SK-MEL-5 (cell line): ENCODE measurements around the gene RPN2. TPM values are rescaled to one million over a fixed set of nuclear protein-coding genes. Genes with fewer than 3 reads are reported as not detected.
A peak's percentile ranks its signal among the peaks of the same experiment; 100 is the strongest.

Experiments used
- DNase-seq: peaks from one replicate; pipeline ENCODE4 v3.0.0-alpha.2; 2016; ENCODE audit warnings: low read depth, low spot score
- in situ Hi-C: cut with HindIII; loops from 2 replicates; pipeline ENCODE4 v1.10.0; 2016; ENCODE audit warnings: low sequenced_read_pairs, high pct_unique_total_duplicates, low pct_unique_long_range_greater_than_20kb
- total RNA-seq: library from RNA; depleted of rRNA; stranded (reverse); fragments of >200 nt; shearing (Covaris generic); gene quantifications from 2 replicates; pipeline ENCODE4 v1.2.3, GENCODE V29; 2014

Gene RPN2
- total RNA-seq, 1 experiment from 2014 or later = 702 TPM

DNA sequence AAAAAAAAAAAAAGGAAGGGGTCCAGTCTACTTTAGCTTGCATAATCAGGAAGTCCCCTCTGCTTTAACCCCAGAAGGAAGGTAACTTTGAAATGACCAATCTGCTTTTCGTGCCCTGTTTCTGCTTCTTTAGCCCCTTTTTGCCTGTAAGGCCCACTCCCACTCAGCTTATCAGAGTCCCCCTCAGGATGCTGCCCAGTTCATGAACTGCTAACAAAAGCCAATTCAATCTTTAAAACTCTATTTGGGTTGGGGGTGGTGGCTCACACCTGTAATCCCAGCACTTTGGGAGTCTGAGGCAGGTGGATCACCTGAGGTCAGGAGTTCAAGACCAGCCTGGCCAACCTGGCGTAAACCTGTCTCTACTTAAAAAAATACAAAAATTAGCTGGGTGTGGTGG is 70.2 kb downstream of the RPN2 start:
- DNase-seq = no peak
- in situ Hi-C loops = no loop called here

DNA sequence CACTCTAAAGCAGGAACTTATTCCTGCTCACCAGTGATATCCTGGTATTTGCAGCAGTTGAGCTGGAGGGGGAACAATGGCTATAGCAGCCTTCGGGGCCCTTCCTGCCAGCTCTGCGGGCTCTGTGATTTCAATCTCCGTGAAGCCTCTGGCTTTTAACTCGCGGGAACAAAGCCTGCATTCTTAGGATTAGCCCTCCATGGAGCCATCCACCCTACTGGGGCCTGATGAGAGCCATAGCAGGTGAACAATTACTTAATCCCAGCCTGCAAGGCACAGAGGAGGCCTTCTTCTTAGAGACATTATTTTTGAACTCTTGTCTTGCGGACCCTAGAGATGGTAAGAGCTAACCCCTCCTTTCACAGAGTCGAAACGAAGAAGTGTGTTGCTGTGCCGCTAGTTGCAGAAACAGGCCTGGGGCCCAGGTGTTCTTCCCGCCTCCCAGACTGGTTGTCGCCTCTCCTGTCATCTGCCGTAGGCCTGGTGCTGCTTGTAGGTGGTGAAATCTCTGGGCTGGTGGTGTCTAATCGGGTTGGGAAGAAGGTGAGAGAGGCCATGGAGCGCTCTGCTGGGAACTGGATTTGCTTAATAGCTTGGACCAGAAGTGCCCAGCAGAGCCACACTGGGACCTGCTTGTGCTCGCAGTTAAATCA is 72.8 kb downstream of the RPN2 start:
- in situ Hi-C loops = loop anchor here (25.0 kb wide), 1 partner anchor 260 kb away; the partner anchor contains the start of gene NNAT
- peak; percentile 73 for DNase-seq

DNA sequence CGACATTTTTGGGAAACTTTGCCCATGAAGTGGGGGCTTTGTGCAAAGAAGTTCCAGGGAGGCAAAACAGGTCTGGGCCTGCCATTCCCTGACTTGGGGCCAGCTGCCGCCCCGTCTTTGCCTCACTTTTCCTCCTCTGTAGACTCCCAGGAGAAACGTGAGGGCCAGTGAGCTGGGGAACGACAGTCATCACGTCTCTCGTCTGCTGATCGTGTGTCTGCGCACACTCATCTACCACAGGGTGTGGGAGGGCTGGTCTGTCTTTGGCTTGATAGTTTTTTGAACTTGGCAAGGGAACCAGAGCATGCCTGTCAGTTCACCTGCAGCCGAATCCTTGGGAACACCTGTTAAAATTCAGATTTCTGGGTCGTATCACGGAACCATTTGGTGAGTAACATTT is 74.0 kb downstream of the RPN2 start:
- in situ Hi-C loops = loop anchor here (25.0 kb wide), 1 partner anchor 259 kb away; the partner anchor contains the start of gene NNAT
- no peak for DNase-seq

DNA sequence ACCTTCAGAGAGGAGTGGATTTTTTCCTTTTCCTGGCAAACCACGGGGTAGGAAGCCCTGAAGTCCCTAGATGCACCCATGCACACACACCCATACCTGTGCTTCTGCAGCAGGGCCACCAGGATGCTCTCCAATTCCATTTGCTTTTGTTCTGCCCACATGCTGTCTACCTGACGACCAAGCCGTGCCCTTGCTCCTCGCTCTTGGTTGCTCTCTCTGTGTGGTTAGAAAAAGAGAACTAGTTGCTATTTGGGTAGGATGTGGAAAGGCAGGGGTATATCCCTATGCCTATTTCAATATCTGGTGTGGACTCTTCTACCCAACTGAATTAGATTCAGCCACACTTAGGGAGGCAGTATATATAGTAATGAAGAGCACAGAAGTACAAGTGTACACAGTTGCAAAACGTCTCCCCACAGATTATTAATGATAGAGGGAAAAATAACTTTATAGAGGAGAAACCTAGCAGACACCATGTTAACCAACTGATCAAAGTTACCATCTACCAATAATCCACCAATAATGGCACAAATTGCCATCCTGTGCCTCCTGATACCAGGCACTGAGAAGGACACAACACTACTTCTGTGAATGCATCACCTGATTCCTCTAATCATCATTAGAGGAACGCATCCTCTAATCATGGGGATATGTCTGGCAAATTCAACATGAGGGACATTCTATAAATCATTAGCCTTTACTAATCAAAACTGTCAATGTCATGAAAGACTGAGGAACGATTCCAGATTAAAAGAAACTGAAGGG is 75.2 kb downstream of the RPN2 start:
- DNase-seq = no peak
- in situ Hi-C loops = loop anchor here (25.0 kb wide), 1 partner anchor 258 kb away; the partner anchor contains the start of gene NNAT

DNA sequence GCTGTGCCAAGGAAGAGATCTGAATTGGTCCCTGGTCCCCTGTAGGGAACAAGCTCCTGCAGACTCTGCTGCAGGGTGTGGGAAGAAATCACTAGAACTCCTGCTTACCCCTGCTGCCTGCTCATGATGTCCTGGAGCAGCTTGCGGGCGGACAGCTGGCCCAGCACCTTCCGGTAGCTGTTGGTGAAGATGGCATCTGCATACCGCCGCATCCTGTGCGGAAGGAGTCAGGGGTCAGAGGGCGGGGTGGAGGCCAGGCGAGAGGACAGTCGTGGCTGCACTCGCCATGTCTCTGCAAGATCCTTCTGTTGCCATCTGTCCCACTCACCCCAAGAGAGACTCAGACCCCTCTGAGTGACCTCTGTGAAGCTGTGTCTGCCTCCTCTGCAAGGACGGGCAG is 77.2 kb downstream of the RPN2 start:
- no peak for DNase-seq
- in situ Hi-C loops = loop anchor here (25.0 kb wide), 1 partner anchor 256 kb away; the partner anchor contains the start of gene NNAT

DNA sequence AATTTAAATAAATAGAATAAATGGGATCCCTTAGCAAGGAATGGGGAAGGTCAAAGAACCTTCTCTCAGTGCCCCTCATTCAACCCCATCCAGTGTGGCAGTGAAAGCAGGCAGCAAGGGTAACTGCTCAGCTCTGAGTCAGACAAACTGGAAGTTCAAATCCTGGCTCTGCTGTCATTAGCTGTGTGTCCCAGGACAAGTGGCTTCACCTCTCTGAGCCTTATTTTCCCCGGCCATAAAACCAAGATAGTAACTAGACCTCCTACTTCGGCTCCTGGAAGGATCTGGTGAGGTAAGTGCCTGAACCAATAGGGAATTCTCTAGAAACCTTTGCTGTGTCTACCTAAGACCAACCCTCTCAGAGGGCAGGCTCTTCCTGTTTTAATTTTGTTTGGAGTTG is 78.4 kb downstream of the RPN2 start:
- in situ Hi-C loops = loop anchor here (25.0 kb wide), 1 partner anchor 255 kb away; the partner anchor contains the start of gene NNAT
- DNase-seq = no peak

DNA sequence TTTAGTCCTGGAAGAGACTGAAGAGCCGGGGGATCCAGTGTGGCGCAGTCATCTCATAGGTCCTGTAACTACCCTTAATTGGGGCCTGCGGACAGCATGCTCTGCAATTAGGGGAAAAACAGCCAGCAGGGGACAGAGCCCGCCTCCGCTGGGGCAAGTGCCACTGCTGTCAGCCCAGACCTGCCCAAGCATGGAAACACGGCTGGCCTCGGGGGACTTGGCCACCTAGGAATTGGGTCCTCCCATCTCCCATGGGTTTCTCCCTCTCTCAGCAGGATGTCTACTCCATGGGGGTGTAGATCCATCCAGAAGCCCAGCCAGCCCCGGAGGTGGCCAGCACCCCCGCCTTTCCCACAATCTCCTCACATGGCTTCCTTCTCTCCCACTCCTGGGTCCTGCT is 78.9 kb downstream of the RPN2 start:
- no peak for DNase-seq
- in situ Hi-C loops = loop anchor here (25.0 kb wide), 1 partner anchor 254 kb away; the partner anchor contains the start of gene NNAT

DNA sequence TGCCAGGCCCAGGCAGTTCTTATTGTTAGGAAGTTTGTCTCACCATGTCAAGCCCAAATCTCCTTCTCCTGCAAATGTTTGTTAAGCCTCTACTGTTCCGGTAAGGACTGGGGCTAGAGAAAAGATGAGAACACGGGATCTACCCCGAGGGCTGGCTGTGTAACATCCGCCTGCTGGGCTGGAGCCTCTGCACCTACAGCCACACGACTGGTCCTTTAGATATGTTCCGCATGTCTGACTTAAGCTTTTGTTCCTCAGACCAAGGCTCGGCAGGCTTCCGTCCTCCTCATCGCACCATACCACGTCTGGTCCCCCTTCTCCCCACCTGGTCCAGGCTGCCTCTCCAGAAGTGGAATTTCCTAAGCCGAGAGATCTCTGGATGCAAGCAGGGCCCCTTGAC is 79.9 kb downstream of the RPN2 start:
- in situ Hi-C loops = loop anchor here (25.0 kb wide), 1 partner anchor 253 kb away; the partner anchor contains the start of gene NNAT
- no peak for DNase-seq

DNA sequence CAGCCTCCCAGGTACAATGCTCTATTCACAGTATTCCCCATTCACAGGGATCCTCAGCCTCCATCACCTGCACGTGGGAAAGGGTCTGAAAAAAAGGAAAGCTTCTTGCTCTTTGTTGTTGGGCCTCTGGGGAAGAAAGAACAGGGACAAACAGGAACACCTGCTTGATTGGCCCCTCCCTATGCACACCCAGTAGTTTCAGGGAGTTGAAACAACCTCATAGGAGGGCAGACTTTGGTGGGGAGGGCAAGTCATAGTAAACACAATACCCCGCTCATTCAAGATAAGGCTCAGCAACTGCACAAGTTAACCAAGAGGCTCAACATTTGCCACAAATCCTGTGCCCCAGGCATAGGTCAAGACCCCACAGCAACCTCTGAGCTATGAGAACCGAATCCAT is 80.7 kb downstream of the RPN2 start:
- in situ Hi-C loops = loop anchor here (25.0 kb wide), 1 partner anchor 252 kb away; the partner anchor contains the start of gene NNAT

DNA sequence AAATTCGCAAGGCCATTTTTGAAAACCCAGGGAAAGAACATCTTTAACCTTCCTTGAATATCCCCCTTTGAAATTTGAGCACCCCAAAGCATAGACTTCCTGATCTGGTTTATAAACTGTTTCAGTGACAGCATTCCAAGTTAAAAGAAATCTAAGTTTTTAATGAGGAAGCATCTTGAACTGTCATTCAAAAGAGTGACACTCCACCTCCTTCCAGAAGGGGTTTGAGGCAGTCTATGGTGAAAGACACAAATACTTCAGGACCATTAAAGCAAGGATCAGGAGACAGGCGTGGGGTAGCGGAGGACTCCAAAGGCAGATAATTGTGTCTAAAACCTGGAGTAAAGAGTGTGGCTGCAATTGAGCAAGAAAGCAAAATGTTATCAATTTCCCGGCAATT is 81.8 kb downstream of the RPN2 start:
- in situ Hi-C loops = loop anchor here (25.0 kb wide), 1 partner anchor 251 kb away; the partner anchor contains the start of gene NNAT
- no peak for DNase-seq

More for the DNA sequence above, 80.7 kb downstream of the RPN2 start:
- DNase-seq = no peak

DNA sequence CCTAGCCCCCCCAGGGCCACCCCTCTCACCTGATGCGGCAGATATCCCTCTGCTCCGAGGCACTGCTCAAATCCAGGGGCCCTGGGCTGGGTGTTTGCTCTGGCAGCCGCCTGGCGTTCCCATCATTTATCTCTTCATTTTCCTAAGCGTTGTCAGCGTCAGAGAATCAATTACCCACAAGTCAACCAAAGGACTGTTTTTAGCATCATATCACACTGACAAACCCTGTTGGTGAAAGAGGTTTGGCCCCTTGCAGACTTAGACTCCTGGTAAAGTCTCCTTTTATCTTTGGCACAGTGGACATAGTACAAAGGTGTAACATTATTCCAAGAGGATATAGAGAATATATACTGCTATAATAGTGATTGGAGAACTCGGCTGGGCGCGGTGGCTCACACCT is 82.6 kb downstream of the RPN2 start, which contains the start of gene GHRH:
Gene GHRH, minus strand, starts transcription at position 101 of the 400 bp plus-strand sequence. CDS start 4,925 bp downstream, outside the sequence.
- in situ Hi-C loops = loop anchor here (25.0 kb wide), 1 partner anchor 251 kb away; the partner anchor contains the start of gene NNAT
- no peak for DNase-seq

DNA sequence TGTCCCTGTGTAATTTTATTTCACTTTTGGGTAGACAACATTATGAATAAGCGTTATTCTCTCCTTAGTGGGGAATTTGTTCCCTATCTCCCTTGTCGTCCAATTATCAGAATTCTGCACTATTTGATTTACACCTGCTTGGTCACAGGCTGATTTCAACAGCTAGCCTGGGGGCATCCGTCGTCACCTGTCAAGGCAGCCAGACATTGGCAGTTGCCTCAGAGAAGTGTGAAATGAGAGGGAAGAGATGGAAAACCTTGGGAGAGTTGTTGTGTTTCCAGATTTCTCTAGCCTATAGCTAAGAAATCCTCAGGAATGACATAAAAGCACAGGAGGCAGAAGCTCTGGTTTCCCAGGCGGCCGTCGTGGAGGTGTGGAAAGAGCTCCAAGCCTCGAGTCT is 83.4 kb downstream of the RPN2 start:
- in situ Hi-C loops = loop anchor here (25.0 kb wide), 1 partner anchor 250 kb away; the partner anchor contains the start of gene NNAT
- DNase-seq = no peak

DNA sequence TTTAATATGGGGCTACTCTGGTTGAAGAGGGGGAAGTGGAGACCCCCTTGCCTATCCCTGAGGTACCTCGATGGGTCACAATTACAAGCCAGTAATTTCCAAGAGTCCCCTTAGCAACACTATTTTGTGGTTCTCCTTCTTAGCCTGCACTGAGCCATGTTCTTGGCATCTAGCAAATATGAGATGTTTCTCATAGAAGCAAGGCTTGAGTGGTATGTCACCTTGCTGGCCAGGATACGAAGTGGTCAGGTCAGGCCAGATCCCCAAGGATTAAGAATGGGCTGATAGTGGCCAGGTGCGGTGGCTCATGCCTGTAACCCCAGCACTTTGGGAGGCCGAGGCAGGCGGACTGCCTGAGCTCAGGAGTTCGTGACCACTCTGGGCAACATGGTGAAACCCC is 84.6 kb downstream of the RPN2 start:
- DNase-seq = no peak
- in situ Hi-C loops = loop anchor here (25.0 kb wide), 1 partner anchor 249 kb away; the partner anchor contains the start of gene NNAT

DNA sequence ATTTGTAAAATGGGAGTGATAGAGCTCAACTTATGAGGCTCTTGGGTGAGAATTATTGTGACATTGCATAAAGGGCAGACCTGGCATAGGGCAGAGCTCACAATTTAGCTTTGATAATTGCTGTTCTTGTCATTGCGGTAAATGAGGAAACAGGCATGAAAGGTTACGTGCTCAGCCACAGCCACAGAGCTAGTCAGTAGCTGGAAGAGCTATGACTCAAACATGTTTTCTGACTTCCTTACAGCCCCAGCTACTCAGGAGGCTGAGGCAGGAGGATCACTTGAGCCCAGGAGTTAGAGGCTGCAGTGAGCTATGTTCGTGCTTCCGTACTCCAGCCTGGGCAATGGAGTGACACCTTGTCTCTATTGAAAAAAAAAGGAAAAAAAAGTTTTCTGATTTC is 86.0 kb downstream of the RPN2 start:
- in situ Hi-C loops = loop anchor here (25.0 kb wide), 1 partner anchor 247 kb away; the partner anchor contains the start of gene NNAT
- no peak for DNase-seq

DNA sequence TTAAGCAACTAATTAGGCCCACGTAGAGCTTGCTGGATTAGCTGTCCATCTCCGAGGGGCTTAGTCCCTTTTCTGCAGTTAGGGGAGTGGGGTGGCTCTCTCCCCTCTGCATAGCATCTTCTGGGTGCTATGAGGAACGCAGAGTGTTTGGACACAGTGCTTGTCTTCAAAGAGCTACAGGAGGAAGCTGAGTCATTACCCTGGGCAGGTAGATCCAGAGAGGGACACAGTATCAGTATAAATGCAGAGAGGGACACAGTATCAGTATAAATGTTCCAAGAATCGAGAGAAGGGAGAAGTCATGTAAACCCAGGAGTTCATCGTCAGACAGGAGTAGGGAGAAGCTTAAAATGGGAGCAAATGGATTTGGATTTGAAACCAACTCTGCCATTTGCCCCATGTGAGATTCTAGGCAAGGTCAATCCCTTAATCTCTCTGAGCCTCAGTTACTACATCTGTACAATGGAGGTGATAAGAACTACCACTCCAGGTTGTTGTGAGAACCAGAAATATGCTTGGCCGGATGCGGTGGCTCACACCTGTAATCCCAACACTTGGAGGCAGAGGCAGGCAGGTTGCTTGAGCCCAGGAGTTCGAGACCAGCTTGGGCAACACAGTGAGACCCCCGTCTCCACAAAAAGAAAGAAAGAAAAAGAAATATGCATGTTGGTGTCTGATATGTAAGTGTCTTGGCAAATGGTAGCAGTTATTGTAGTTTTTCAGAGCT is 88.0 kb downstream of the RPN2 start:
- in situ Hi-C loops = loop anchor here (25.0 kb wide), 1 partner anchor 245 kb away; the partner anchor contains the start of gene NNAT
- no peak for DNase-seq

DNA sequence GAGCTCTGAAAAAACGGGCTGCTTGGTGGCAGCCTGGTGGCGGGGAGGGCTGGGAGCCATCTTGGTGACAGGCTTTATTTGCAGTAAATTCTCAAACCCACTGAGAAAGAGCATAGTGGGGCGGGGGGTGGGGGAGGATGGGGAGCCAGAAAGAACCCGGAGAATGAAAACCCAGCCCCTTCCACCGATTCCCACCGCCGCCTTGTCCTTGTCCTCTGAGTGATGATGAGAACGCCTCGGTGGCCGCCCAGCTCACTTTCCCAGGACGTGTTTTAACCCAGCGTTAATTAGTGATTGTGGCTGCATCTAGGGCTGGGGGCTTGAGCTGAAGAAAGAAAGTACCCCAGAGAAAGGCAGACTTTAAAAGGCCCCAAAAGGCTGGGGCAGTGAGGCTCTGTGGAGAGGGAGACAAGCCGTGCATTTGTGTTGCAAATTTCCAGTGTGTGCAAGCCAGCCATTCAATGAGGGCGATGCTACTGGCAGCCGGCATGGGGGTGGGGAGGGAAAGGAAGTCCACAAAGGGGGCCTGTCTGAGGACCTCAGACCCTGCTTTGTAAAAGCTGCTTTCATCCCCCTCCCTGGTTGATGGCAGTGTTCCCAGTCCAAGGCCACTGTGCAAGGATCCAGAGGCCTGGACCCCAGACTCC is 88.7 kb downstream of the RPN2 start:
- in situ Hi-C loops = loop anchor here (25.0 kb wide), 1 partner anchor 245 kb away; the partner anchor contains the start of gene NNAT
- DNase-seq = no peak
